Chondrocyte (in vitro differentiated cells): ENCODE results near the gene WDR93. TPM values are rescaled to one million over a fixed set of nuclear protein-coding genes. Genes with fewer than 3 reads are reported as not detected.

Experiments used
- DNase-seq: peaks from one replicate; pipeline ENCODE4 v3.0.0; 2021; ENCODE audit warnings: mixed read lengths, low spot score
- H3K27ac Mint-ChIP-seq: one replicate; pipeline ENCODE4 v1.8.0; 2021; ENCODE audit warnings: mild to moderate bottlenecking, moderate library complexity, mixed read lengths; ENCODE audit not compliant: unreplicated experiment
- H3K27me3 Mint-ChIP-seq: 2 replicates; pipeline ENCODE4 v1.8.0; 2021; ENCODE audit warnings: low read depth, mixed read lengths
- H3K36me3 Mint-ChIP-seq: 2 replicates; pipeline ENCODE4 v1.8.0; 2021; ENCODE audit warnings: low read depth, mixed read lengths
- H3K4me1 Mint-ChIP-seq: 2 replicates; pipeline ENCODE4 v1.8.0; 2021; ENCODE audit warnings: low read depth, mild to moderate bottlenecking, mixed read lengths
- H3K4me3 Mint-ChIP-seq: one replicate; pipeline ENCODE4 v1.8.0; 2021; ENCODE audit warnings: mild to moderate bottlenecking, moderate library complexity, mixed read lengths; ENCODE audit not compliant: unreplicated experiment
- H3K9me3 Mint-ChIP-seq: 2 replicates; pipeline ENCODE4 v1.8.0; 2021; ENCODE audit warnings: low read depth, mixed read lengths
- CTCF ChIP-seq: fragments of 200-600 bp; sonication (generic); IDR thresholded peaks from 2 replicates; pipeline ENCODE4 v1.5.0; 2021; ENCODE audit warnings: antibody characterized with exemption, mild to moderate bottlenecking, moderate library complexity
- total RNA-seq: library from RNA; stranded (reverse); gene quantifications from 3 replicates; pipeline ENCODE4 v1.2.1, GENCODE V29; 2021

The WDR93 gene
- total RNA-seq, 1 donor from 2014 or later = not detected

- Mint-ChIP-seq H3K9me3 (no peaks in the 10 kb centered on the region), H3K36me3 (no peaks in the 10 kb centered on the region), H3K4me3 (peak overlapping the region; percentile 63), H3K4me1 (peaks cover 6% of the 10 kb centered on the region), H3K27me3 (no peaks in the 10 kb centered on the region), H3K27ac (no peak overlapping the region)
- DNase-seq = no peak
- no peak for TF ChIP-seq CTCF
These were observed 58.9 kb downstream of the WDR93 start for GRCh38 chr15:89749526-89749925.

DNA sequence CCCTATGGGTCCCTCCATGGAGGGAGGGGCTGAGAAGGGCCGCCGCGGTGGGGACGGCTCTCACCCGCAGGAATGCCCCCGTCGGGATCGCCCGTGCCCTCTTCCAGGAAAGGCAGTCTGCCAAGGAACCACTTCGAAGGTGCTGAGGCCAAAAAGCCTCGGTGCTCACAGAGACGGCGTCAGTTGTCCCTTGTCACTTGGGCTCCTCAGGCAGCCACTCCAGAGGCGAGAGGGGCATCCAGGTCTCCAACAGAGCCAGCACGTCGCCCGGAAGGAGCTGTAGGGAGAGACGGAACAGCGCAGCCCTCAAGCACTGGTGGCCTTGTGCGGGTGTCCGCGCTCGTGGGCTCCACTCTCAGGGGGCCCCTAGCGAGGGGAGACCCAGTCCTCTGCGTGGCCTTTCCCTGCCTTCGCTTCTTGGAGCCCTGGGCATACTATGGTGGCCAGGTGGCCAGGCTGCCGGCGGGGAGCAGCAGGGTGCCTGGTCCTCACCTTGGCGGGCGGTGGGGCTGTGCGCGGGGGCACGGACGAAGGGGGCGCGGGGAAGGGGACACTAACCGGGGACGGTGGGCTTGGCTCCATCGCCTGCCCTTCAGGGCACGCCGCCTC is 59.4 kb downstream of the WDR93 start:
- peak overlapping the region; percentile 63 for H3K4me3 Mint-ChIP-seq
- H3K36me3 Mint-ChIP-seq = no peaks in the 10 kb centered on the region
- no peak overlapping the region for H3K27ac Mint-ChIP-seq
- TF ChIP-seq CTCF = no peak
- H3K27me3 Mint-ChIP-seq = no peaks in the 10 kb centered on the region
- H3K4me1 Mint-ChIP-seq = peaks cover 9% of the 10 kb centered on the region
- no peaks in the 10 kb centered on the region for H3K9me3 Mint-ChIP-seq
- no peak for DNase-seq

DNA sequence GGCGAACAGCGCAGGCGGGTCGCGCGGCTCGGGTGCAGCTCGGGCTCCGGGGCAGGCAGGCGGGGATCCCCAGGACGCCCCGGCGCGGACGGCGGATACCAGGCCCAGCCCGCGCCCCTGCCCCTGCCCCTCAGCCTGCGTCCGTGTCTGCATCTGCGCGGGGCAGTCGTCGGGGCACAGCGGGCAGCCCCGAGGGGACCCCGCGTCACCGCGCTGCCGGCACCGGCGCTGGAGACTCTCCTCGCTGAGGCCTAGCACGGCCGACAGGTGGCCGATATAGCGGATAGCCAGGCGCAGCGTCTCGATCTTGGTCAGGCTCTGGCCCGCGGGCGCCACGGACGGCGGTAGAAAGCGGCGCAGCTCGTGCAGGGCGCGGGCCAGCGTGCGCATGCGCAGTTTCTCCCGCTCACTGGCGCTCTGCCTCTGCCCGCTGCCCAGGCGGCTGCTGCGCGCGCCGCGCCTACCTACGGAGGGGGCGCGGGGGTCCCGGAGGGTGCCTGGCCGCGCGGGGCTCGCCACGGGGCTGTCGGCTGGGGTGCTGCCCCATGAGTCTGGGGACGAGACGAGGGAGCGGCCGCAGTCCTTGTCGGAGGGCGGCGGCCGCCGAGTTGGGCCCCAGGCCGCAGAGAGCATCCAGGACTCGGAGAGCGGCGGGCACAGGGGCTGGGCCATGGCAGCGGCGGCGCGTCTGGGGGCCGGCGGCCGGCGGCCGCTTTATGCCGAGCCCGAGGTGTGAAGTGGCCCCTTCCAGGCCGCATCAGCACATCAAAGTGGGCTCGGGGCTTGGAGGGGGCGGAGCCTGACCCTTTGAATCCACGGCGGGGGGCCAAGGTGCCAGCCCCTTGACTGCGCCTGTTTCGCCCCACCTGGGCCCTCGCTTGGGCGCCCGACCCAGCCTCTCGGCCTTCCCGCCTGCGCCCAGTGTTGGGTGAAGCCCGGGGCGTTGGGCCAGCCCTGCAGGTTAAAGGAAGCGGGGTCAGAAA is 60.2 kb downstream of the WDR93 start, which contains the start of gene MESP1:
Gene MESP1, minus strand, starts transcription at position 690 of the 983 bp plus-strand sequence. Its CDS starts 18 bp downstream, at position 672.
- no peak for DNase-seq
- Mint-ChIP-seq H3K4me1 (peaks cover 9% of the 10 kb centered on the region), H3K4me3 (peak within 1 kb of the TSS; percentile 63), H3K9me3 (no peaks in the 10 kb centered on the region), H3K27me3 (no peaks in the 10 kb centered on the region), H3K27ac (no peak within 1 kb of the TSS), H3K36me3 (no peaks in the 10 kb centered on the region)
- peak; percentile 86 for TF ChIP-seq CTCF

DNA sequence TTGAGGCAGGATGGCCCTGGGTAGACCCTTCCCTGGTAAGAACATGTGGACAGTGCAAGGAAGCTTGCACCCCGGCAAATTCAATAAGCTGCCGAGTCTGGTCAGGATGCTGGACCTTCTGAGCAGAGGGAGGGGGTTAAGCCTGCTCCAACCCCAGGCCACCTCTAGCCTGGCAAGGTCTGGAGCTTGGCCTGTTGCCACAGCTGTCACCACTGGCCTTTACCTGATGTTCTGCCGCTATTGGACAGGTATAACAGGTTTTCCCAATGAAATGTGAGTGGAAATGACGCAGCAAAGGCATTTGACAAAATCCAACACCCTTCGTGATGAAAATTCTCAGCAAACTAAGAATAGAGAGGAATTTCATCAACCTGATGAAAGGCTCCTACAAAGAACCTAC is 61.1 kb downstream of the WDR93 start:
- no peak for TF ChIP-seq CTCF
- H3K27me3 Mint-ChIP-seq = no peaks in the 10 kb centered on the region
- H3K4me1 Mint-ChIP-seq = peaks cover 9% of the 10 kb centered on the region
- H3K9me3 Mint-ChIP-seq = no peaks in the 10 kb centered on the region
- no peak overlapping the region for H3K27ac Mint-ChIP-seq
- no peaks in the 10 kb centered on the region for H3K36me3 Mint-ChIP-seq
- no peak for DNase-seq
- H3K4me3 Mint-ChIP-seq = peak overlapping the region; percentile 31

- no peak for TF ChIP-seq CTCF
- no peak overlapping the region for H3K4me3 Mint-ChIP-seq
These were observed 63.2 kb downstream of the WDR93 start for GRCh38 chr15:89753855-89754254.

More at GRCh38 chr15:89753855-89754254, 63.2 kb downstream of the WDR93 start:
- H3K36me3 Mint-ChIP-seq = no peaks in the 10 kb centered on the region
- peaks cover 9% of the 10 kb centered on the region for H3K4me1 Mint-ChIP-seq
- no peaks in the 10 kb centered on the region for H3K9me3 Mint-ChIP-seq
- DNase-seq = no peak
- H3K27me3 Mint-ChIP-seq = no peaks in the 10 kb centered on the region
- H3K27ac Mint-ChIP-seq = no peak overlapping the region
